Suppressor macrophage treated with lipopolysaccharide for 4 hours (primary cell): ENCODE data around the gene NHP2.
"Not testable (repeated sequence)": the region's sequence is repeated elsewhere in the genome, so short reads cannot be mapped to it uniquely, and the experiment has no call there.

Experiments
- DNase-seq: peaks from one replicate; pipeline ENCODE4 v3.0.0-alpha.2; 2020

The NHP2 gene

DNA sequence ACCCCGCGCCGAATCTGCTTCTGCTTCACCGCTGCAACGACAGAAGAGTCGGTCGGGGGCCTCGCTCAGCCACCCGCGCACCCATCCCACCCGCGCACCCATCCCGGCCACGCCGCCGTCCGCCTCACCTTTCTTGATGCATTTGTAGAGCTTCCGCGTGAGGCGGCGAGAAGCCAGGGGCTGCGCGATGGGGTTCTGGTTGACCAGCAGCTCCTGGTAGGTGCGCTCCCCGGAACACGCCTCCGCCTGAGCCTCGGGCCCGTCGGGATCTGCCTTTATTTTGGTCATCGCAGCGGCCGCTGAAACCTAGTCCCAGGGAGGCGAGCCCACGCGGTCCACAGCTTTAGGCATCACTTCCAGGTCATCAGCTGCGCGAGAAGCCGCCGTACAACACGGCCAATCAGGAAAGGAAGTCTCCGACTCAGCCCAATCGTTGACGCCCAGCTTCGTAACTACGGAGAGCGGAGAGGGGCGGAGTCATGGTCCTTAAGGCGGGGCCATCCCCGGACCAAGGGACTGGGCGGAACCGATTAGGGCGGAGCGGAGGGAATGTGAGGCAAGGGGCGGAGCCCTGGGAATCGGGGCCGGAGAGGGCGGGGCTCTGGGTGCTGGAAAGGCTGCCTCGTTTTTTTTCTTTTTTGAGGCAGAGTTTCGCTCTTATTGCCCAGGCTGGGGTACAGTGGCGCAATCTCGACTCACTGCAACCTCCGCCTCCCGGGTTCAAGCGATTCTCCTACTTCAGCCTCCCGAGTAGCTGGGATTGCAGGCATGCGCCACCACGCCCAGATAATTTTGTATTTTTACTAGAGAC lies at the start of gene NHP2:
NHP2 (minus strand) TSS at position 356 of the 811 bp plus-strand sequence; CDS start at position 288, 68 bp downstream.
- peak; percentile 100 for DNase-seq

DNA sequence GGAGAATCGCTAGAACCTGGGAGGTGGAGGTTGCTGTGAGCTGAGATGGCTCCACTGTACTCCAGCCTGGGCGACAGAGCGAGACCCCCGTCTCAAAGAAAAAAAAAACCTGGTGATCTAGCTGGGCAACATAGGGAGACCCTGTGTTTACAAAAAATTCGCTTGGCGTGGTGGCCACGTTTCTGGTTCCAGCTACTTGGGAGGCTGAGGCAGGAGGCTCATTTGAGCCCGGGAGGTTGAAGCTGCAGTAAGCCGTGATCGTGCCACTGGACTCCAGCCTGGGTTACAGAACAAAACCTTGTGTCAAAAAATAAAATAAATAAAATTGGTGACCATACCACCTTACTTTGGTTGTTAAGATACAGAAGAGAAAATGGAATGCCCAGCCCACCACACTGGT lies 48.9 kb upstream of the NHP2 start:
- DNase-seq, result no peak

DNA sequence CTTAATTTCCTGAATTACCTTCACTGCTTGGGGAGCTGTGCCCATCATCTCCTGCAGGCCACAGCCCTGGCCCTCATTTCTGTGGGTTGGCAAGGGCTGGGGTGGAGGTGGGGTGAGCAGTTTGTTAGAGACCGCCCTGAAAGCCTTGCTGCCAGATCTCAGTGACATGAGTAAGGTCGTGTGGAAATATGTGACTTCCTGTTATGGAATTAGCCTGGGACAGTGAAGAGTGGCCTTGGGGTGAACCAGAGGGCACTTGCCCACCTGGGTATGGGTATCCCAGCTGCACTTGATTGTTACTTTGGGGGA lies 48.2 kb upstream of the NHP2 start:
- DNase-seq, result peak; percentile 47

DNA sequence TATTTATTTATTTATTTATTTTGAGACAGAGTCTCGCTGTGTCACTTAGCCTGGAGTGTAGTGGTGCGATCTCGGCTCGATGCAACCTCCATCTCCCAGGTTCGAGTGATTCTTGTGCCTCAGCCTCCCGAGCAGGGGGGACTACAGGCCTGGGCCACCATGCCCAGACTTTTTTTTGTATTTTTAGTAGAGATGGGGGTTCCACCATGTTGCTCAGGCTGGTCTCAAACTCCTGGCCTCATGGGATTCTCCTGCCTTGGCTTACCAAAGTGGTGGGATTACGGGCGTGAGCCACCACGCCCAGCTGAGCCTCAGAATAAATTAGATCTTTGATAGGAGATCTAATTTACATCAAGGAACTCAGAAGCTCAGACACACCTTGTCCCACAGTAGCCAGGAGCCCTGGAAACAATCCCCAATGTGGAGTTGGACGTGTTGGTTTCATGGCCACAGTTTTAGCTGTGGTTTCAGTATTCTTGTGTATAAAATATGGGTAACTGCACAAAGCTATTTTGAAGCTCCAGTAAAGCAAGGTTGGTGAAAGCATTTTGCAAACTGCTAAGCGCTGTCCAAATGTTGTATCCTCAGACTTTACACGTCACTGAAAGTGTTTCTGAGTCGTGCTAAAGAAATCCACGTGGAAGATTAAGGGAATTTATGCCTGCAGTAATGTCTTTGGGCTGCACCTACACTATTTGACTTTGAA lies 47.7 kb upstream of the NHP2 start:
- DNase-seq, result no peak

DNA sequence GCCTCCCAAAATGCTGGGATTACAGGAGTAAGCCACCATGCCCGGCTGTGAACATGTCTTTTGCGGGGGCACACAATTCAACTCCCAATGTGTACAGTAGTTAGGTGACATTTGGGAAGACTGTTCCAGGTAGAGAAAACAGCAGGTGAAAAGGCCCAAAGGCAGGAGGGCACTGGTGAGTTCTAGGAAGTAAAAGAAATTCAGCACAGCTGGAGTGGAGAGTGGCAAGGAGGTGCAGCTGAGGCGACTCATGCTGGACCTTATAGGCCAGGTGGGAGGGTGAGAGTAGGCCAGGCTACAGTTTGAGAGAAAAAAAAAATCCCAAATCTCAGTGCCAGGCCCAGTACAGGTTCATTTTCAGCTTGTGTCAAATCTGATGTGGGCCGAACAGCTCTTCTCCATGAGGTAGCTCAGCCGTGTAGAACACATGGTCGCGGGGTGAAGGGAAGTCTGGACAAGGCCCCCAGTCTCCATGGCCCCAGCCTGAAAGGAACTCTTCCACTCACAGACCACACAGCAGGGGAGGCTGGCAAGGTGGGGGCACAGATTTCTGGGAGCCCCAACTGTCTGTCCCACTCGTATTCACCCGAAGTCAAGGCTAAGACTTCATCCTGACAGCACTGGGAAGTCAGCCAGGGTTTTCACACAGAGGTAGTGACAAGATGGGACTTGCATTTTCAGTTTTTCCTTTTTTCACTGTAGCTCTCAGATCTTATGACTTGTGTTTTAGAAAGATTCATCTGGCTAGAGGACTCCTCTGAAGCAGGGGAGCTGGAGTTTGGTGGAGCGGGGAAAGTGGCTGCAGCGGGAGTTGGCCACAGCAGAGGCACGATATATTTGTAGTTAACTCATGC lies 46.1 kb upstream of the NHP2 start:
- DNase-seq, result no peak

DNA sequence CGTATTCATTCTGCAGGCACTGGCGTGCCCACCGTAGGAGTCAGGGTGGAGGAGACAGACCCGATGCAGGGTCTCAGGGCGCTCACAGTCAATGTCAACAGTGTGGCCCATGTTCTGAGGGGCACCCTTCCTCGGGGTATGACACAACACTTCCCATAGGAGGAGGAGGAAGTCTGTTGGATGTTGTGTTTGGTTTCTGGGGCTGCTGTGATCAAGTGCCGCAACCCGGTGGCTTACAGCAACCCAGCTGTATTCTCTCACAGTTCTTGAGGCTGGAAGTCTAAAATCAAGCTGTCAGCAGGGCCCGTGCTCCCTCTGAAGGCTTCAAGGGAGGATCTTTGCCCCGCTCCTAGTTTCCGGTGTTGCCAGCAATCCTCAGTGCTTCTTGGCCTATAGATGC lies 45.0 kb upstream of the NHP2 start:
- DNase-seq, result no peak

DNA sequence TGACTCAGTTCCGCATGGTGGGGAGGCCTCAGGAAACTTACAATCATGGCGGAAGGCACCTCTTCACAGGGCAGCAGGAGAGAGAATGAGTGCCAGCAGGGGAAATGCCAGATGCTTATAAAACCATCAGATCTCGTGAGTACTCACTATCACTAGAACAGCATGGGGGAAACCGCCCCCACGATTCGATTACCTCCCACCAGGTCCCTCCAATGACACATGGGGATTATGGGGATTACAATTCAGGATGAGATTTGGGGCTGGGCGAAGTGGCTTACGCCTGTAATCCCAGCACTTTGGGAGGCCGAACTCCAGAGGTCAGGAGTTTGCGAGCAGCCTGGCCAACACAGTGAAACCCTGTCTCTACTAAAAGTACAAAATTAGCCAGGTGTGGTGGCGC lies 44.5 kb upstream of the NHP2 start:
- not testable (repeated sequence) for DNase-seq

DNA sequence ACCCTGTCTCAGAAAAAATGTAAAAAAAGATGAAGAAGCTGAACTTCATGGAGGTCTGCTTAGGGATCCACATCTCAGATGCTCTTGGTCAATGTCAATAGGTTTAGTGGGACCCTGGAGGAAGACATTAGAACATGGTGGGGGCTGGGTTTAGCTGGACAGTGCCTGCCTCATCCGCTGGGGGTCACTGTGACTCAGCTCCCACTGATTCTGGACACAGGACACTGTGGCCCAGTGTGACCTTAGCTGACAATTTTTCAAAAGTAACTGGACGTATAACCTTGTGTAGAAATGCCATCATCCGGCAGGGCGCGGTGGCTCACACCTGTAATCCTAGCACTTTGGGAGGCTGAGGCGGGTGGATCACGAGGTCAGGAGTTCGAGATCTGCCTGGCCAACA lies 43.3 kb upstream of the NHP2 start:
- no peak for DNase-seq

DNA sequence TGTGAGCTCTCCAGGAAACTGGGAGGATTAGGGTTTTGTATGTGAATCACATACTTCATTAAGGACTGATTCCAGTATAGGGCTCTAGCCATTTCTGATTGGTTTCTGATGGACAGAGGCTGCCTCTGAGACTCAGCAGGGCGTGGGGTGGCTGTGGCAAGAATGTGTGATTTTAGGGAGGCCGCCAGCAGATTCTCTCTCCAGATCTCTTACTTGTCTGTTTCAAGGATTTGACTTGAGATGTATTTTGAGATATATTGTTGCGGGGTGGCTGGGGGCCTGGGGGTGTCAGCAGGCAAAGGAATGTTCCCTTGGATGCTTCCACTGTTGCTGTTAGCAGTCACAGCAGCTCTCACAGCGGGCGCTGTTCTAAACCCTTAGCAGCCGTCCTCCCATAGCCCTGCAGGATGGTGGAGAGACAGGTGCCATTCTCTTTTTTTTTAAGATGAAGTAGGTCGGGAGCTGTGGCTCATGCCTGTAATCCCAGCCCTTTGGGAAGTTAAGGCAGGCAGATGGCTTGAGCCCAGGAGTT lies 42.7 kb upstream of the NHP2 start:
- no peak for DNase-seq

DNA sequence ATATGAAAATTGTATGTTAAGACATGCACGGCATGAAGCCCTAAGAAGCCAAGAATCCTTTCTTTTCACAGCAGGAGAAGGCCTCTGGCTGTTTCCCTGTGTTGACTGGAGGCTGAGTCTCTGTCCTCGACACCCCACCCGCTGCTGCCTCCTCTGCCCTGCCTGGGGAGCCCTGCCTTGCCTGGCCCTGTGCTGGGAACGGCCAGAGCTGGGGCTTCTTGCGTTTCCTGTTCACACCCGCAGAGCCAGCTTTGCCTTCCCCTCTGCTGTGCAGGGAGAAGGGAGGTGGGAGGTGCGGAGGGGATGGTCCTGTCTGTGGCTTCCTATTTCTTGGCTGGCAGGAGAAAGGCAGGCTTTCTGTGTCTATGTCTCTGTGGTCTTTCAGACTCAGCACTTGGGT lies 40.3 kb upstream of the NHP2 start:
- DNase-seq, result peak; percentile 21

DNA sequence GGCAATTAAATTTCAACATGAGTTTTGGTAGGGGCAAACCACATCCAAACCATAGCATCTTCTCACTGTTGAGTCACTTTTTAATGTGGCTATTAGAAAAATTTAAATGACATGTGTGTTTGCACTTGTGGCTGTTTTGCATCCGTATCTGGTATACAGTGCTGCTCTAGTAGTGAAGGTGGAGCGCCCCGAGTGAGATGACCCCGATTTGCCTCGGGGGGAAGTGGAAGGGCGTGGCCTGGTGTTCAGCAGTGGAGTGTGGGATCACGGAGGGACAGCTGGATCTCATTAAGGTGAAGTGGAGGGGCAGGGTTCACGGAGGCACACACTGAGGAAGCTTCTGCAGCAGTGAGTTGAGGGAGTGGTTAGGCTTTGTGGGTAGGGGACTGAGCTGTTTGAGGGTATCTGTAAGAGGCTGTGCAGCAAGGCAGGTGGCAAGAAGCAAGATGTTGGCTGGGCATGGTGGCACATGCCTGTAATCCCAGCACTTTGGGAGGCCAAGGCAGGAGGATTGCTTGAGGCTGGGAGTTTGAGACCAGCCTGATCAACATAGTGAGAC lies 39.6 kb upstream of the NHP2 start:
- no peak for DNase-seq

DNA sequence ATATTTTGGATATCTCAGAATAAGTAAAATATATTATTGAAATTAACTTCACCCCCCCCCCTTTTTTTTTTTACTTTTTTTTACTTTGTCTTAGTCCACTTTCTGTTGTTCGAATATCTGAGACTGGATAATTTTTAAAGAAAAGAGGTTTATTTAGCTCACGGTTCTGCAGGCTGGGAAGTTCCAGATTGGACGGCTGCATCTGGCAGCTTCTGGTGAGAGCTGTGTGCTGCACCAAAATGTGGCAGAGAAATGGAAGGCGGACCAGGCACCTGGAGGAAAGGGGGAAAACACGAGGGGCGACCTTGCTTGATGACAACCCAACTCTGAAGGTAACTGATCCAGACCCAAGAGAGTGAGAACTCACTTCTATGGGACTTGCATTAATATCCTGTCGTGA lies 39.1 kb upstream of the NHP2 start:
- no peak for DNase-seq

DNA sequence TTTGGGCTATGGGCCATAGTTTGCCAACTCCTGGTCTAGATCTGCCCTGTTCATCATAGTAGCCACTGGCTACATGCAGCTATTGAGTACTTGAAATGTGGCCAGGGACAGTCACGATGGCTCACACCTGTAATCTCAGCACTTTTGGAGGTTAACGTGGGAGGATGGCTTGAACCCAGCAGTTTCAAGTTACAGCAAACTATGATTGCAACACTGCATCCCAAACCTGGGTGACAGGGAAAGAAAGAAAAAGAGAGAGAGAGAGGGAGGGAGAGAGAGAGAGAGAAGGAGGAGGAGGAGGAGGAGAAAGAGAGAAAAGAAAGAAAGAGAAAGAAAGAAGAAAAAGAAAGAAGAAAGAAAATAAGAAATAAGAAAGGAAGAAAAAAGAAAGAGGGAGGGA lies 38.6 kb upstream of the NHP2 start:
- no peak for DNase-seq

DNA sequence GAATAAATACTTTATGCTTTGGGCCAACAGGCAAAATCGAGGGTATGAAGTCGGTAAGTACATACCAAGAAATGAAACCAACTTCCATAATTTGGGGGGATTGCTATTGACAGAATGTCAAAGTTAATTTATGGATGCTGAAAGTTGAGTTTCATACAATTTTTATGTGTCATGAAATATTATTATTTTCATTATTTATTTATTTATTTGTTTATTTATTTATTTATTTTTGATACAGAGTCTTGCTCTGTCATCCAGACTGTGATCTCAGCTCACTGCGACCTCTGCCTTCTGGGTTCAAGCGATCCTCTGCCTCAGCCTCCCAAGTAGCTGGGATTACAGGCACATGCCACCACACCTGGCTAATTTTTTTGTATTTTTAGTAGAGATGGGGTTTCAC lies 38.0 kb upstream of the NHP2 start:
- DNase-seq, result no peak

DNA sequence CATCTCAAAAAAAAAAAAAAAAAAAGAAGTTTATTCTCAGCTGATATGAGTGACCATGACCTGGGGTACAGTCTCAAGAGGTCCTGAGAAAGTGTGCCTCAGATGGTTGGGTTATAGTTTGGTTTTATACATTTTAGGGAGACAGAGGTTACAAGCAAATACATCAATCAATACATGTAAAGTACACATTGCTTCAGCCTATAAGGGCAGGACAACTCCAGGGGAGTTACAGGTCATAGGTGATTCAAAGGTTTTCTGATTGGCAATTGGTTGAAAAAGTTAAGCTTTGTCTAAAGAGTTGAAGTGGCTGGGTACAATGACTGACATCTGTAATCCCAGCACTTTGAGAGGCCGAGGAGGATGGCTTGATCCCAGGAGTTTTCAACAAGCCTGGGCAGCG lies 35.7 kb upstream of the NHP2 start:
- DNase-seq, result no peak

DNA sequence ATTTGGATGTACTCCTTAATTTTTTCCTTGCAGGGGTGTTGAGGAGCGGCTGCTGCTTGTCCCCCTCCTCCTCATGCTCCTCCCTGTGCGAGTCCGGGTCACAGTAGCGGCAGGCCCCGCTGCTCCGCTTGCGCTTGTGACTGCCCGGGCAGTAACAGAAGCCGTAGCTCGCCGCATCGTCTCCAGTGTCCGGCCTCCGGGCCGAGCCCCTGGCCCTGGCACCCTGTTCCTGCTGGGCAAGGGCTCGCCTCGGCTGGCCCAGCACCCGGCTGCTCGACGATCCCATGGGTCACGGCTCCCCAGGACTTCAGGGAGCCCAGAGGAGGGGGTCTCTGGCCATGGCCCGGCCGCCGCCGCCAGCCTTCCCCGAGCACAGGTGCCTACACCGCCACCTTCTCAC lies 33.3 kb upstream of the NHP2 start, which contains the start of gene GMCL2:
GMCL2 (minus strand) TSS at position 358 of the 400 bp plus-strand sequence; CDS start at position 286, 72 bp downstream.
- no peak for DNase-seq

DNA sequence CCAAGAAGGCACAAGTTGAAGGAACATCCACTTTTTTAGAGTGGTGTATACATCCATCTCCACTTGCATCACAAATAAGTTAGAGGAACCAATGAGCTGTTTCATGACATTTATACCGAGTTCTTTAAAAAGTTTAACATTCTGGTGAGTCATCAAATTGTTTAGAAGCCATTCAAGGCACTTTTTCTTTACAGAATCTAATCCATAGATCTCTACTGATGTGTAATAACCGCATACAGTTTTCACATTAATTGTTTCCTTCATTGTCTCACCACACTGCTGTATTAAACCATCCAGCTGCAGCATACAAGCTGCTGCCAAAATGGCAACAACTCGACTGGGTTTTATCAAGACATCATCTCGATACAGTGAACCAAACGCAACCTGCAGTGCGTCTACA lies 32.7 kb upstream of the NHP2 start:
- peak; percentile 25 for DNase-seq

DNA sequence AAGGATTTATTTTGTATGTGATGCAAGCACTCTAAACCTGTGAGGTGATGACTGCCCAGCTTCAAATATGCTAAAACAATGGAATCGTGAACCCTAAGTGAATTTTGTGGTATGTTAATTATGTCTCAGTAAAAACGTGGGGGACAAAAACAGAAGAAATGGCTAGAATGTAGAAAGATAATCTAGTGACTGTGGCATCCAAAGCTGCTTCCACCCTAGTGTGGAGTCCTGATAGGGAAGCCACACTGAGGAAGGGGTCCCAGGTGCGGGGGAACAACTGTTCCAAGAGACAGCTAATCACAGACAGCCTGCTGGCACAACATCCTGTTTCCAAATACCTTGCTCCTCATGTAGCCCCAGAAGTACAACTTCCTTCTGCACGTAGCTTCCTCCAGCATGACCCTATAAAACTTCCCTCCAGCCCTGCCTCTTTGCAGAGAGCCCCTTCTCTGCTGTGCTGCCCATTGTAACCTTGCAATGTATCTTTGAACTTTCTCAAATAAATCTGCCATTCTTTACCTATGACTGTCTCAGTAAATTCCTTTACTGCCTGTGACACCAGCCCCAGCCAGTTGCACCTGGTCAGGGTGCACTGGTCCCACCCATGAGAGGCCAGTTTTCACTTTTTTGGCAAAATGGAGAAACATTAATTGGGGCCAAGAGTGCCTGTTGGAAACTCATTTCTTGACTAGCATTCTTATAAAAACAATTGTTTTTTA lies 28.6 kb upstream of the NHP2 start:
- no peak for DNase-seq

DNA sequence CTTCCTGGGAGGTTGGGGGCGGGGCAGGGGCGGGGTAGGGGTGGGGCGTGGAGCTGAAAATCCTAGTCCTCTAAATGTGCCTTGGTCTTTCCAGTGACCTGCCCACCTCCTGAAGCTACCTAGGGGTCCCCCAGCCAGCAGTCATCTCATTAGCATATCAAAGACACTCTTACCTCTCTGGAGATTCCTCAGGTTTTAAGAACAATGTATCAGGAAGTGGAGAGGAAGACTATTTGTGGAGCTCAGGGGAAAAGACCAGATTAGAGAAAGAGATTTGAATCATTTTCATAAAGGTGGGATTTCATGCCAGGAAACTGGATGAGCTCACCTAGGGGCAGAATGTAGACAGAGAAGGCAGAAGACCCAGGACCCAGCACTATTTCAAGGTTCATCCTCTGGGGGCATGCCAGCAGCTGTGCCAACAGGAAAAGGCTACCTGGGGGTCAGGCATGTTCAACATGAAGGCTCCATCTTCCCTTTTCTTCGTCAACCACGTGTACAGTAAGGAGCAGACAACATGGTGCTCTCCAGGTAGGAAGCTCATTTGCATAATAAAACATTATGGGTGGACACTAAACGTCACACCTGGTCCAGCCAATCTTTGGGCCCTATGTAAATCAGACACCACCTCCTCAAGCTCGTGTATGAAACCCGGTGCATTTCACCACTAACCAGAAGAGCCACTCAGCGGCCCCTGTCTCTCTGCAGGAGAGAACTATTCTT lies 26.6 kb upstream of the NHP2 start:
- no peak for DNase-seq

DNA sequence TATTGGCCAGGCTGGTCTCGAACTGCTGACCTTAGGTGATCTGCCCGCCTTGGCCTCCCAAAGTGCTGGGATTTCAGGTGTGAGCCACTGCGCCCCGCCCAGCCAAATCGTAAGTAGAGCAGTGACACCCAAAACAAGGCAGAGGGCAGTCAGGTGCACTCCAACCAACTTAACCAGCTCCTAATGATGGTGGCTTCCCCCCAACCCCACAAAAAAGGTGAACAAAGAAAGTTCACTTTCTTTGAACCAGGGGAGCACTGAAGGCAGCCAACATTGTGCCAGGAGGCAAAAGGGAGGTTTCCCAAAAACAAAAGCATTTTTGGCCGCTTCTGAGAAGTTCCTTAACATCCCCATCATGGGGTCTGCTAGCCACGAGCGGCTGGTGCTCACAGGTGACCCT lies 23.9 kb upstream of the NHP2 start:
- DNase-seq, result no peak

DNA sequence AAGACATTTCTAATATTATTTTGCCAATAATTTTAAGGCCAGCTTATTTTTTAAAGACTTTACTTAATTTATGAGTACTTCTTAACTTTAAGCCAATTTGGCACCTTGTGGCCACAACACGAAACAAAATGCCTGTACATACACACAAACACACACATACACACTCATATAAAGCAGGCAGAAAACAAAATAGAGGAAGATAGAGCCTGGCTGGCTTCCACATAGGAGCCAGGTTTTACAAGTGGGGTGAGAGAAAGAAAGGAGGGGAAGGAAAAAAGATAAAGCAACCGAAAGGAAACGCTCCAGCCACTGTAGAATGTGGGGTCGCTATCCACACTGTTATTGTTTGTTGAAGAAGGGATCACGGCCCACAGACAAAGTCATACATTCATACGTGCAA lies 23.1 kb upstream of the NHP2 start:
- DNase-seq, result no peak

DNA sequence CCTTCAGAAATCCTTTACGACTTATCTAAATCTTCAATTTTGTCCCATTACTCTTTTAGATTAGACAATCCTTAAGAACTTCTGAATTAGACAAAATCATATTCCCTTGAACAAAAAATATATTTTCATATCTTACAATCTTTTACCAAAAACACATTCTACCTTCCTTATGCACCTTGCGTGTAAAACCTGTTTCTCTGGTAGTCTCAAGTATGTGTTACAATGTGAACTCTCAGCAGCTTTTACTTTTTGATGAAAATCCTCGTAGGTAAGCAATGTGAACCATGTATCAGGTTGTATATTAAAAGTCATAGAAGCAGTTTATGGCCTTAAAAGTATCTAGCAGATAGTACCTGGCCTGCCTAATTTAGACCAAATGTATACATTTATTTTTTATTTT lies 20.8 kb upstream of the NHP2 start:
- no peak for DNase-seq
